ENCODE measurements around the gene FAM3A.
"Not testable (repeated sequence)": the region's sequence is repeated elsewhere in the genome, so short reads cannot be mapped to it uniquely, and the experiment has no call there.

FAM3A gene

DNA sequence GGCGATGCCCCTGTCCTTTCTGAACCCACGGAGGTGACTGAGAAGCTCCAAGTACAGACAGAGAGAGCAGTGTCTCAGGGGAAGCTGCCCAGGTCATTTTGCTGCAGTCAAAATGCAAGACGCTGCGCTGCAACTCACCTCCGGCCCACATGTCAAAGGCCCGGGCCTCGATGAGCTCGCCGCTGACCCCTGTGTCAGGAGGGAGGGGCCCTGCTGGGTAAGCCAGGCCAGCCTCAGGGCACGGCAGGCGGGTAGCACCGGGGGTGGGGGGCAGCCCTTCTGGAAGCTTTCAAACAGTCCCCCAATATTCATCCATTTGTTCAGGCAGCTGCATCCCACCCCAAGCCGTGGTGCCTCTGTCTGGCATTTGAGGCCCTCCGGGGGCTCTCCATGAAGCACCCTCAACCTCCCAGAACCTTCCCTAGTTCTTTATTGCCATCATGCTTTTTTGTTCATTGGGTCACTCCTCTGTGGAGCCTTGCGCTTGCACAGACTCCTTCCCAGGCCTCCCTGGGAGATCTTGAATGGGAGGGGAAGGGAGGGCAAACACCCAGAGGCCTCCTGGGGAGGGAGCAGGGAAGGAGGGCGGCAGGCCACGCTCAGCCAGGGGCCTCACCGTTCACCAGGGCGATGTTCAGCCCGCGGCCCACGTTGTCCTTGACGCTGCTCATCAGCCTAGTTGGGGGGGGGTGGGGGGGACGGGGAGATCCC is 8.2 kb downstream of the FAM3A start:
- H3K4me3 ChIP-seq (ENCODE audit: low read length), result no peak overlapping the region
- DNase-seq (ENCODE audit: low read depth, low spot score), result no peak

DNA sequence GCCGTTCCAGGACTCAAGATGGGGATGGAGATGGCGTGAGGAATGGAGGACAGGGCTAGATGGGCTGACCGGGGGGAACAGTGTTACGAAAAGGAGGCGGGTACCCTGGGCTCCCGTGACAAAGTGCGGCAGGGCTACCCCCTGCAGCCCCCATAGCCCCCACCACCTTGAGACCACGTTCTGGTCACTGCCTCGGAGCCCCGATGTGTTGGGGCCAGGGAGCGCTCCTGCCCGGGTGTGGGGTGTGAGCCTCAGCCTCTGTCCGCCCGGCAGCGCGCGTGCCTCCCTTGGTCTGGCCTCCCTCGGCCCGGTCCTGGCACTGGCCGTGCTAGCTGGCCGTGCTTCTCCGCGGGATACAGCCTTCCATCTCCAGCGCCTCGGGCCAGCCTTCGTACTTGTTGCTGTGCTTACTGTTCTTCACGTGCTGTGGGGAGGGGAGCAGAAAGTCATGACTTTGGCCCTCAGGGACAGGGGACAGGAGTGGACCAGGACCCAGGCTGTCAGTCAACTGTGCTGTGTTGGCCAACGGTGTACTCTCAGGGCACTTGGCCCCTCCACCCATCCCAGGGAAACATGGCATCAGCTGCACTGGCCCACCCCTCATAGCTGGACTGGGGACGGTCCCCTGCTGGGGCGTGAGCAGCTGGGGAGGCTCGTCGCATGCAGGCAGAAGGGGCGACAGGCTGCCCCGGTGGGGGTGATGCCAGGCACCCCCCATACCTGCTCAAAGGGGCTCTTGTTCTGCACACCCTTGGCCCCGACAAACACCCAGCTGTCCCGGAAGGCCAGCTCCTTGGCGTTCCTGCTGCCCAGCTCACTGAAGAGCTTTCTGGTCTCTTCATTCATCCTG is 9.3 kb downstream of the FAM3A start:
- H3K4me3 ChIP-seq (ENCODE audit: low read length), result no peak overlapping the region
- DNase-seq (ENCODE audit: low read depth, low spot score), result no peak

DNA sequence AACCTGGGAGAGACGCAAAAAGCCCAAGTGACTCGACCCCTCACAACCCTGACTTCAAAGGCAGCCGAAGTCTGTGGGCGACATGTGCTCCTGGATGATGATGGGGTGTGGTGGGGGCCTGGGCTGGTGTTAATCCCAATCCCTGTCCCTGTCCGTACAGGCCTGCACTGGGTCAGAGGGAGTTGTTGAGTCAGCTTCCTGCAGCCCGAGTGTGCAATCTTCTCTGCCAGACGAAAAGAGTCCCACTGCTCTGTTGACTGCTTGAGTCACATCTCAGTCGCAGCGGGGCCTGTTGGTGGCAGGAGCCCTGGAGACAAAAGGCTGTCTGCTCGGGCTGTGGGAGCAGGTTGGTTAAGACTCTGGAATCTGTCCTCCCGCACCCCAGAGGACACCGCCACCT is 10.3 kb downstream of the FAM3A start:
- DNase-seq (ENCODE audit: low read depth, low spot score), result no peak
- H3K4me3 ChIP-seq (ENCODE audit: low read length), result no peak overlapping the region

DNA sequence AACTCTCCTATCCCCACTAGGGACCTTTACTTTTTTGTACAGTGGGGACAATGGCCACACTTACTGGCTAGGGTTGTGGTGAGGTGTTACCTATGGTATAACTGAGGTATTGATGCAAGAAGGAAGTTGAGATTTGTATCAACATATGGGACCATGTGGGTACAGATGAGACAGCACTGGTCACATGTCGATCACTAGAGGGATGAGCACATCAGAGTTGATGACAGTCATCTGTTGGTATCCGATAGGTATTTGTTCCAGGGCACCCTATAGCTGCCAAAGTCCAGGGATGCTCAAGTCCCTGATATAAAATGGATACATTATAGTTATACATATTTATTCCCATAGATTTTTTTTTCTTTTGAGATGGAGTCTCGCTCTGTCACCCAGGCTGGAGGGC is 13.0 kb downstream of the FAM3A start:
- H3K4me3 ChIP-seq (ENCODE audit: low read length), result no peak overlapping the region
- DNase-seq (ENCODE audit: low read depth, low spot score), result no peak

DNA sequence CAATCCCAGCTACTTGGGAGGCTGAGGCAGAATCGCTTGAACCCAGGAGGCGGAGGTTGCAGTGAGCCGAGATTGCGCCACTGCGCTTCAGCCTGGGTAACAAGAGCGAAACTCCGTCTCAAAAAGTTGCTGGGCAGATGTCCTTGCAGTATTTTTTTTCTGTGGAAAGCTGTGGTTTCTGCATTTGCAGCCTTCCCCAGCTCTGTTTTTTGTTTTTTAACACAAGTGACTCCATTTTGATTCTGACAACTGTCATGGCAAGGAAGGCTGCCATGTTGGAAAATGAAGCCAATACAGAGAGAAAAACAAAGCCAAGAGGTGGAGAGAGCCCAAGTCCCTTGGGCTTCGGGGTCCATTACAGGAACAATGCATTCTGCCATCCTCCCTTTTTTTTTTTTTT is 13.9 kb downstream of the FAM3A start:
- no peak for DNase-seq (ENCODE audit: low read depth, low spot score)
- H3K4me3 ChIP-seq (ENCODE audit: low read length), result no peak overlapping the region

DNA sequence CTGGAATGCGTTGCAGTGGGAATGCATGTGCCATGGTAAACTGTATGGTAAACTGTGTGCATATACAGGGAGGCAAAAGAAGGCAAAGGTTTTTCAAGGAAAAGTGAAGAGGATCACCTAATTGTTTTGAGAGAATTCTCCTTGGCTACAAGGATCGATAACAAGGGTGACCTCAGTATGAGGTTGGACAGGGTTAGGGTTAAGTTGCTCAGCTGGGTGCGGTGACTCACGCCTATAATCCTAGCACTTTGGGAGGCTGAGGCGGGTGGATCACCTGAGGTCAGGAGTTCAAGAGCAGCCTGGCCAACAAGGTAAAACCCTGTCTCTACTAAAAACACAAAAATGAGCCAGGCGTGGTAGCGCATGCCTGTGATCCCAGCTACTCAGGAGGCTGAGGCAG is 14.6 kb downstream of the FAM3A start:
- not testable (repeated sequence) for DNase-seq (ENCODE audit: low read depth, low spot score); H3K4me3 ChIP-seq (ENCODE audit: low read length)

DNA sequence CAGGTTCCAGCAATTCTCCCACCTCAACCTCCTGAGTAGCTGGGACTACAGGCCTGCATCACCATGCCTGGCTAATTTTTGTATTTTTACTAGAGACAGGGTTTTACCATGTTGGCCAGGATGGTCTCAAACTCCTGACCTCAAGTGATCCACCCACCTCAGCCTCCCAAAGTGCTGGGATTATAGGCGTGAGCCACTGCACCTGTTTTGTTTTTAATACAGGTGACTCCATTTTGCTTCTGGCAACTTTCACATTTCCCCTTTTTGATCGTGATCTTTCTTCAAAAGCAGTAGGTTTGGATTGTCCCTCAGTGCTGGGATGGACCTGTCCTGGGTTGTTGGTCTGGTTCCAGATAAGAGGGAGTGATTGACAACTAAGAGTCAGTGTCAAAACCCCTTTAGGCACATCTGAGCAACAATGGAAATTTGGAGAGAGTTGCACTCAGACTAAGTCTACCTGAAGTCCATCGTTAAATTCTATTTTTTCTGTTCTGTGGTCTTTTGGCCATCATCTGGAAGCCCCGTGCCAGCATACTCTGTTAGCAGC is 19.4 kb downstream of the FAM3A start:
- H3K4me3 ChIP-seq (ENCODE audit: low read length); DNase-seq (ENCODE audit: low read depth, low spot score): not testable (repeated sequence)

DNA sequence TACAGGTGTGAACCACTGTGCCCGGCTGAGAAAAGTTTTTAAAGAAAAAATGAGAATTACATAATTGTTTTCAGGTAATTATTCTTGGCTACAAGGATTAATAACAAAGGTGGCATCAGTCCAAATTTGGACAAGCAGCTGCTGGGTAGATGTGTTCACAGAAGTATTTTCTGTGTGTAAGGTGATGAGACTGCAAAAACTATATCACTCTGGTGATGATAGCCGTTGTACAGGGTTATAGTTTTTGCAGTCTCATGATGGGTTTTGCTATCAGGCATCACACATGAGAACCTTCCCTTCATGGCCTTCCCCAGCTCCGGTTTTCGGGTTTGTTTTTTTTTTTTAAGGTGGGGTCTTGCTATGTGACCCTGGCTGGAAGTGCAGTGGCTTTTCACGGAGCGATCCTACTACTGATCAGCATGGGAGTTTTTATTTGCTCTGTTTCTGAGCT is 20.5 kb downstream of the FAM3A start:
- no peak for DNase-seq (ENCODE audit: low read depth, low spot score)
- no peak overlapping the region for H3K4me3 ChIP-seq (ENCODE audit: low read length)

DNA sequence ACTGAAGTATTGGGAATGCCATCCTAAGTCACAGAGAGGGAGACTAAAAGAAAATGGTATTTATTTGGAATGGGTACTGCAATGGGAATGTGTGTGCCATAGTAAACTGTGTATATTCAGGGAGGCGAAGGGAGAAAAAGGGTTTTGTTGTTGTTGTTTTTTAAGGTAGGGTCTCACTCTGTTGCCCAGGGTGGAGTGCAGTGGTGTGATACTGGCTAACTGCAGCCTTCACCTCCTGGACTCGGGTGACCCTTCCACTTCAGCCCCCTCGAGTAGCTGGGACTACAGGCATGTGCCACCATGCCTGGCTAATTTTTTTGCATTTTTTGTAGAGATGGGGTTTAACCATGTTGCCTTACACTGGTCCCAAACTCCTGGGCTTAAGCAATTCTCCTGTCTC is 21.3 kb downstream of the FAM3A start:
- DNase-seq (ENCODE audit: low read depth, low spot score), result no peak
- no peak overlapping the region for H3K4me3 ChIP-seq (ENCODE audit: low read length)

DNA sequence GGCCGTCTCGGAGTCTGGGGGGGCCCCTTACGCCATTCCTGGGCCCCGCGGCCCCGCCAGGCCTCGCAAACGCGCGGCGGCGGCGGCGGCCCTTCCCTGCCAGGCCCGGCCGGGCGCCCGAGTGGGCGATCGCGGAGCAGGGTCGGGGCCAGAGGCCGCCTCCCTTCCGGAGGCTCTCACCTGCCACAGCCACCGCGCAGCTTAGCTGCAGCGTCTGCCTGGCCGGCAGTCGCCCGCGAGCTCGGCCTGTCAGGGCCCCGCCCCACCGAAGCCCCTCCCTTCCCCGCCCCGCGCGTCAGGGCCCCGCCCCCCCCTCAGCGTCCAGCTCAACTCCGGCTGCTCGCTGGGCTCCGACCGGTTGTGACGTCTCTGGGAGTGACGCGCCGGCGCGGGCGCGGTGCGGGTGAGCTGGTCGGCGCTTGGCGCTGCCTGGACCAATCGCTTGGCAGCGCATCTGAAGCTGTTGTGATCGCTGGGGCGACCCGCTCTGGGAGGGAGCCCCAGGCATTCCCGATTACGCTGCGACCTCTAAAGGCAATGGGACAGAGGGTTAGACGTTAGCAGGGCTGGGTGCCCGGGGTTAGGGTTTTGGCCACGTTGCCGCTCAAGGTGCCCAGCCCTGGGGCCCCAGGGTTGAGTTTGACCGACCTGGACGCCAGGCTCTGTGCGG is 25.5 kb downstream of the FAM3A start, which contains the start of gene SLC10A3:
Gene SLC10A3, minus strand, starts transcription at position 216 of the 670 bp plus-strand sequence. CDS start 1,689 bp downstream, outside the sequence.
- H3K4me3 ChIP-seq (ENCODE audit: low read length), result peak within 1 kb of the TSS; percentile 66
- DNase-seq (ENCODE audit: low read depth, low spot score), result peak; percentile 89

DNA sequence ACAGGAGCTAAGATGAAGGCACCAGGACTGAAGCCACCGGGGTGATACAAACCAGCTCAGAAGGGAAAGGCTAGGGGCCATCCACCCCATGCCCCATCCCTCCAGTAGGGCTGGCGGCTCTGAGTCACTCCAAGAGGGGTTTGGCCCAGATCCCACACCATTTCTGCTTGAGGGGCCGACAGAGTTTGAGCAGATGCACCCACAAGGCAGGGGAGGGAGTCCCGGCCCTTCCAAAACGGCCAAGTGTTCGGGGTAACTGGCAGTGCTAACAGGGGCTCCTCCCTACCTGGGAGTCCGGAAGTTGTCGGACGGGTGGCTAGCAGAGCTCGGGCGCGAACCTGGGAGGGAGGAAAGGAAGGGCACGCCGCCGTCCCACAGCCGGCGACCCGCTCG is 26.0 kb downstream of the FAM3A start:
- H3K4me3 ChIP-seq (ENCODE audit: low read length), result peak overlapping the region; percentile 60
- no peak for DNase-seq (ENCODE audit: low read depth, low spot score)

DNA sequence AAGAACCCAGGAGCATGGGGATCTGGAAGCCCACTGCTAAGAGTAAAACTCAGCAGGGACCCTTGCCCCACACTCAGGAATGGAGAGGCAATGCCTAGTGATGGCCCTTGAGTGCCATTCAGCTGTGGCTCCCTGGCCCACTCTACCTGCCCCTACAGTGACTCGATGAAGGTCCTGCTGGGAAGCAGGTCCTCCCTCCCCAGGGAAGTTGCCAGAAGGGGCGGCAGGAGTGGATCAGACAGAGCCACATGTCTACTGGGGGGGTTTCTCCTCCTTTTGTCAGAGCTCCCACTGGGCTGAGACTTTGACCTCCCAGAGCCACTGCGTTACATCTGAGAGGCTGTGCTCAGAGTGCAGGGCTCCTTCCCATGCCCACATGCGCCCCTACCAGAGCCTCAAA is 26.9 kb downstream of the FAM3A start:
- DNase-seq (ENCODE audit: low read depth, low spot score), result no peak
- no peak overlapping the region for H3K4me3 ChIP-seq (ENCODE audit: low read length)

DNA sequence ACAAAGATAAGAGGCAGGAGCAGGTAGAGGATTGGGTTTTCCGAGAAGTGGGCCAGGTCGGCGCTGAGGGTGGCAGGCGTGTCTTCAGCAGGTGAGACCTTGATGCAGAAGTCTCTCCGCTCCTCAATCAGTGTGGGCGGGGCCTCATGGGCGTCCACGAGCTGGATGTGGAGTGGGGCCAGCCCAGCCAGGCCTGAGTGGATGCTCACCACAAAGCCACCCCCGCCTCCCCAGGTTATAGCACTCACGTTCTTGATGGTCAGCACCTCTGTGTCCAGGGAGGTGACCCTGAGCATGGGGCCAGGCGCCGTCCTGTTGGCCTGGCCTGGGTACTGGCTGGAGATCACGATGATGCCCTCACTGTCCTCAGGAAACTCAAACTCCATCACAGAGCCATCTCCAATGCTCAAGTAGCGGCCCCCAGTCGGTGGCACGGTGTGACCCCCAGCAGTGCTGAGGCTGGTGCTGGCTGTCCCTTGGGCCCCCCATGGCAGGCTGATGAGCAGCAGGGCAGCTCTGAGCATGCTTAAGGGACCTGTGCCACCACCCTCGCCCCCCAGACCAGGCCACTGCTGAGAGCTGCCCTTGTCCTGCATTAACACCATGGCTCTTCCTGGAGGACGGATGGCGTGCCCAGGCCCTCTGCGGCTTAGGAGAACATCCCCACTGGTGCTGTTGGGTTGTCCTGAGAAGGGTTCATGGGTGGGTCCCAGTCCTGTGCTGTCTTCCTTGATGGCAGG is 27.5 kb downstream of the FAM3A start:
- no peak for DNase-seq (ENCODE audit: low read depth, low spot score)
- no peak overlapping the region for H3K4me3 ChIP-seq (ENCODE audit: low read length)

DNA sequence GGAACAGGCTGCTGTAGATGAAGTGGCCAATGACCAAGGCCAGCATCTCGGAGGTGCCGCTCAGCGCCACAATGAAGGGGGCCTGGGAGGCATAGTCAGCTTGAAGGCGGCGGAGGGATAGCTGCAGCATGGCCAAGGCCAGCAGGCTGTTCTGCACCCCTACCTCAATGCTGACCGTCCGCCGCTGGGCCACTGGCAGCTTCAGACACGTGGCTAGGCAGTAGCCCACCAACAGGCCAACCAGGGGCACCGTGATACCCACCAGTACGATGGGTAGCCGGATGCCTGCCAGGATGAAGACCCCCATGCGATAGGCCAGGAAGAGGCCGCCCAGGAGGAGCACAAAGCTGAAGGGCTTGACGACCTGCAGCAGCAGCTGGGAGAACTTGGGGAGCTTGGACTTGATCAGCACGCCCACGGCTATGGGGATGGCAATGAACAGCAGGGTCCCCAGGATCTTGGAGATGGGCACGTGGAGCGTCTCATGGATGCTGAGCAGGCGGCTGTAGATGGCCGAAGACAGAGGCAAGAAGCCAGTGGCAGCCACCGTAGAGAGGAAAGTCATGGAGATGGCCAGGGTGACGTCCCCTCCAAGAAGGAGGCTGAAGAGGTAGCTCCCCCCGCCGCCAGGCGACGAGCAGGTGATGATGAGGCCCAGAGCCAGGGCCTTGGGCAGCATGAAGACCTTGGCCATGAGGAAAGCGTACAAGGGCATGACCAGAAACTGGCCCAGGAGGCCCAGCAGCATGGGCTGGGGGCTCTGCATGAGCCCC is 28.3 kb downstream of the FAM3A start:
- no peak for DNase-seq (ENCODE audit: low read depth, low spot score)
- H3K4me3 ChIP-seq (ENCODE audit: low read length), result no peak overlapping the region

DNA sequence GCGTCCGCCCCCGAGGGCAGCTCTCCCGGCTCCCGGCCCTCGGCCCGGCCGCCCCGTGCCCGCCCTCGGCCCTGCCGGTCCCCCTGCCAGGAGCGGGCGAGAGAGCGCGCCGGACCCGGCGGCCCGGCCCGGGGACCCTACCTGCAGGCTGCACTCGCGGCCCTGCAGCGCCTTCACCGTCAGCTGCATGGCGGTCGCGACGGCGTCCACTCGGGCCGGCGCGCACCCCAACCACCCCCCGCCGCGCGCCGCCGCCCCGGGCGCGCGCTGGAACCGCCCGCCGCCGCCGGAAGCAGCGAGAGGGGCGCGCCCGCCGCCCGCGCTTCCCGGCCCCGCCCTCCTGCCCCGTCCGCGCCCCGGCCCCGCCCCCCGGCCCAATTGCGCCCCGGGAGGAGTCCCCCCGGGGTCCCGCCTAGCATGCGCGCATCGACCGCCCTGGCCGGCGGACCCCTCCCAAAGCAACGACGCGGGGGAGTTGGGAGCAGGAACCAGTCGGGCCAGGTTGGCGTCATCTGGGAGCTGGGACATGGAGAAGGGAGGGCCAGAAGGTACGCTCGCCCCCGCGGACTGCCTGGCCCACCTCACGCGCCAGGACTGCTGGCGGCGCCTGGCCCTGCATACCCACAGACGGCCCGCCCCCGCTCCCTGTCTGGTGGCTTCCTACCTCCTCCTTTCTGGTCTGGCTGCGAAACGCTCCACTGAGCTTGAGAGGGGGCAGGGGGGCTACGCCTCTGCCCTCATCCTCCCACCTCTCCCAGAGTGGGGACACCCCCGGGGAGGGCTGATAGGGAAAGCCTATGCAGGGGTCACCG is 29.4 kb downstream of the FAM3A start, which contains the start of gene UBL4A:
Gene UBL4A, minus strand, starts transcription at position 220 of the 812 bp plus-strand sequence. Its CDS starts 31 bp downstream, at position 189.
- peak within 1 kb of the TSS; percentile 66 for H3K4me3 ChIP-seq (ENCODE audit: low read length)
- peak; percentile 21 for DNase-seq (ENCODE audit: low read depth, low spot score)

DNA sequence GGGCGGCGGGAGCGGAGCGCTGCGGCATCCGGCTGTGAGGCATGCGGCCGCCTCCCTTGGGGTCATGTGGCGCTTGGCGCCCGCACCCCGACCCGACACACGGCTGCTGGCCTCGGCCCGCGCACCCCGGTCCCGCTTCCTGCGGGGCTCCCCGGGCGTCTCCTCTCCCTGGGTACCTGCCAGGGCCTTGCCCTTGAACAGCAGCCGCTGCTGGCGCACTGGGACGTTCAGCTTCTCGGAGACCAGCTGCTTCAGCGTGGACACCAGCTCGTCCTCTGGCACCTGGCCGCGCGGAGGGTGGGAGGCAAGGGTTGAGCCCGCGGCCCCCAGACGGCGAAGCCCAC is 30.0 kb downstream of the FAM3A start:
- DNase-seq (ENCODE audit: low read depth, low spot score), result no peak
- H3K4me3 ChIP-seq (ENCODE audit: low read length), result peak overlapping the region; percentile 66
